H9 (cell line): Measurements from ENCODE around the gene TBC1D8. TPM values are rescaled to one million over a fixed set of nuclear protein-coding genes. Genes with fewer than 3 reads are reported as not detected.

Experiments used
- DNase-seq: peaks from one replicate; pipeline ENCODE4 v3.0.0-alpha.2; 2017
- H2AFZ ChIP-seq: one replicate; pipeline ENCODE4 v1.6.1; 2013; ENCODE audit warnings: mild to moderate bottlenecking, low read length, control low read depth, moderate library complexity
- H2AK5ac ChIP-seq: 2 replicates; pipeline ENCODE4 v1.6.1; 2013; ENCODE audit warnings: low read length, control low read depth, mixed read lengths; ENCODE audit not compliant: insufficient read length
- H2BK120ac ChIP-seq: one replicate; pipeline ENCODE4 v1.6.1; 2013; ENCODE audit warnings: low read depth, mild to moderate bottlenecking, low read length, control low read depth, inconsistent platforms; ENCODE audit not compliant: poor library complexity, severe bottlenecking
- H2BK12ac ChIP-seq: 2 replicates; pipeline ENCODE4 v1.6.1; 2013; ENCODE audit warnings: low read length, control low read depth, mixed read lengths, low read depth; ENCODE audit not compliant: insufficient read length
- H2BK15ac ChIP-seq: 2 replicates; pipeline ENCODE4 v1.6.1; 2013; ENCODE audit warnings: low read depth, low read length, control low read depth
- H2BK20ac ChIP-seq: one replicate; pipeline ENCODE4 v1.6.1; 2013; ENCODE audit warnings: low read depth, mild to moderate bottlenecking, low read length, control low read depth, inconsistent platforms; ENCODE audit not compliant: poor library complexity, severe bottlenecking
- H2BK5ac ChIP-seq: 2 replicates; pipeline ENCODE4 v1.6.1; 2013; ENCODE audit warnings: low read length, control low read depth, mixed read lengths; ENCODE audit not compliant: insufficient read length
- H3K14ac ChIP-seq: 2 replicates; pipeline ENCODE4 v1.6.1; 2013; ENCODE audit warnings: low read length, control low read depth; ENCODE audit not compliant: insufficient read depth
- H3K18ac ChIP-seq: 2 replicates; pipeline ENCODE4 v1.6.1; 2013; ENCODE audit warnings: low read depth, mild to moderate bottlenecking, mixed read lengths, low read length, control low read depth; ENCODE audit not compliant: insufficient read length
- H3K23ac ChIP-seq: 2 replicates; pipeline ENCODE4 v1.6.1; 2013; ENCODE audit warnings: low read length, control low read depth, mixed read lengths, low read depth; ENCODE audit not compliant: insufficient read length
- H3K23me2 ChIP-seq: 2 replicates; pipeline ENCODE4 v1.6.1; 2013; ENCODE audit warnings: low read depth, mild to moderate bottlenecking, mixed read lengths, low read length, control low read depth; ENCODE audit not compliant: insufficient read length, poor library complexity, severe bottlenecking
- H3K27ac ChIP-seq: 2 replicates; pipeline ENCODE4 v1.5.1; 2013; ENCODE audit warnings: low read length, control low read depth, mixed read lengths, low read depth; ENCODE audit not compliant: insufficient read length
- H3K27me3 ChIP-seq: 2 replicates; pipeline ENCODE4 v1.6.1; 2013; ENCODE audit warnings: low read length, control low read depth, inconsistent platforms; ENCODE audit not compliant: insufficient read depth
- H3K4ac ChIP-seq: 2 replicates; pipeline ENCODE4 v1.6.1; 2013; ENCODE audit warnings: low read depth, mild to moderate bottlenecking, control low read depth, inconsistent platforms, low read length, moderate library complexity
- H3K4me1 ChIP-seq: 2 replicates; pipeline ENCODE4 v1.6.1; 2013; ENCODE audit warnings: low read length, control low read depth, inconsistent platforms; ENCODE audit not compliant: insufficient read depth
- H3K4me2 ChIP-seq: 2 replicates; pipeline ENCODE4 v1.6.1; 2013; ENCODE audit warnings: low read length, control low read depth, mixed read lengths; ENCODE audit not compliant: insufficient read length, insufficient read depth
- H3K56ac ChIP-seq: 2 replicates; pipeline ENCODE4 v1.6.1; 2013; ENCODE audit warnings: low read depth, mild to moderate bottlenecking, mixed read lengths, low read length, control low read depth; ENCODE audit not compliant: insufficient read length
- H3K79me1 ChIP-seq: 2 replicates; pipeline ENCODE4 v1.6.1; 2013; ENCODE audit warnings: low read depth, mild to moderate bottlenecking, moderate library complexity, low read length, control low read depth, inconsistent platforms; ENCODE audit not compliant: insufficient read depth, poor library complexity, severe bottlenecking
- H3K79me2 ChIP-seq: 2 replicates; pipeline ENCODE4 v1.6.1; 2013; ENCODE audit warnings: low read length, control low read depth, inconsistent platforms; ENCODE audit not compliant: insufficient read depth
- H3K9ac ChIP-seq: 2 replicates; pipeline ENCODE4 v1.6.1; 2013; ENCODE audit warnings: low read length, control low read depth, mixed read lengths; ENCODE audit not compliant: insufficient read length; ENCODE audit errors: extremely low read depth
- H3K9me3 ChIP-seq: one replicate; pipeline ENCODE4 v1.6.1; 2013; ENCODE audit warnings: low read depth, low read length, inconsistent platforms; ENCODE audit not compliant: control insufficient read depth
- H3T11ph ChIP-seq: one replicate; pipeline ENCODE4 v1.6.1; 2013; ENCODE audit warnings: mild to moderate bottlenecking, low read length, control low read depth, inconsistent platforms
- H4K20me1 ChIP-seq: one replicate; pipeline ENCODE4 v1.6.1; 2013; ENCODE audit not compliant: control insufficient read depth, insufficient read length, insufficient read depth
- H4K5ac ChIP-seq: 2 replicates; pipeline ENCODE4 v1.6.1; 2013; ENCODE audit warnings: low read depth, mild to moderate bottlenecking, mixed read lengths, low read length, control low read depth; ENCODE audit not compliant: insufficient read length
- H4K8ac ChIP-seq: replicated peaks from 2 replicates; pipeline ENCODE4 v1.6.1; 2013; ENCODE audit warnings: low read length, control low read depth, mixed read lengths, low read depth; ENCODE audit not compliant: insufficient read length
- H4K91ac ChIP-seq: 2 replicates; pipeline ENCODE4 v1.6.1; 2013; ENCODE audit warnings: low read depth, mild to moderate bottlenecking, moderate library complexity, mixed read lengths, low read length, control low read depth; ENCODE audit not compliant: insufficient read length
- H3K27ac Mint-ChIP-seq, 3 experiments: 2 replicates in 2 of 3; 3 replicates in 1 of 3; pipeline ENCODE4 v1.8.0; 2020 to 2021; ENCODE audit warnings: mixed read lengths in 3 of 3, mild to moderate bottlenecking in 1 of 3, moderate library complexity in 1 of 3
- H3K27me3 Mint-ChIP-seq: 2 replicates; pipeline ENCODE4 v1.8.0; 2021; ENCODE audit warnings: low read depth, mild to moderate bottlenecking, moderate library complexity, mixed read lengths
- H3K36me3 Mint-ChIP-seq, 3 experiments: 2 replicates in 2 of 3; 3 replicates in 1 of 3; pipeline ENCODE4 v1.8.0; 2020 to 2021; ENCODE audit warnings: low read depth in 3 of 3, mixed read lengths in 3 of 3; ENCODE audit not compliant: insufficient read depth in 1 of 3
- H3K4me1 Mint-ChIP-seq, 2 experiments: 2 replicates each; pipeline ENCODE4 v1.8.0; 2020; ENCODE audit warnings: mixed read lengths in 2 of 2
- H3K4me3 Mint-ChIP-seq, 2 experiments: 2 replicates in 1 of 2; 3 replicates in 1 of 2; pipeline ENCODE4 v1.8.0; 2020 to 2021; ENCODE audit warnings: mild to moderate bottlenecking in 2 of 2, mixed read lengths in 2 of 2, moderate library complexity in 1 of 2
- H3K9me3 Mint-ChIP-seq, 2 experiments: 2 replicates in 1 of 2; 3 replicates in 1 of 2; pipeline ENCODE4 v1.8.0; 2020; ENCODE audit warnings: mild to moderate bottlenecking in 2 of 2, mixed read lengths in 2 of 2, moderate library complexity in 1 of 2
- CTCF ChIP-seq: fragments of 200-600 bp; sonication (generic); conservative IDR thresholded peaks from 3 replicates; pipeline ENCODE4 v1.8.0; 2021; ENCODE audit warnings: antibody characterized with exemption, mild to moderate bottlenecking
- WGBS: extraction: QIAGEN DNeasy Blood & Tissue Kit; methylation state at CpG from one replicate; pipeline ENCODE4 v1.1.7; 2013; ENCODE audit warnings: missing lambda C conversion rate, low lambda C conversion rate, mixed read lengths; ENCODE audit not compliant: insufficient read length; ENCODE audit errors: extremely low coverage; 5-methylcytosine and 5-hydroxymethylcytosine counted together
- total RNA-seq: library from RNA; stranded (reverse); gene quantifications from 2 replicates; pipeline ENCODE4 v1.2.1, GENCODE V29; 2021

The TBC1D8 gene
- total RNA-seq, 1 experiment from 2014 or later: 16.6 TPM

- Histone ChIP-seq H3K27me3 (no peaks in the 10 kb centered on the region), H2BK5ac (no peak overlapping the region), H2BK15ac (no peak overlapping the region), H3K4me2 (no peak overlapping the region), H3K23ac (no peak overlapping the region), H3T11ph (no peak overlapping the region), H3K79me2 (no peaks in the 10 kb centered on the region), H3K14ac (no peak overlapping the region), H4K91ac (no peak overlapping the region), H2AK5ac (no peak overlapping the region), H4K20me1 (no peaks in the 10 kb centered on the region), H2BK12ac (no peak overlapping the region), H3K27ac (no peak overlapping the region), H2BK120ac (no peak overlapping the region), H3K9me3 (no peaks in the 10 kb centered on the region), H3K18ac (no peak overlapping the region), H4K8ac (no peak overlapping the region), H3K79me1 (no peaks in the 10 kb centered on the region), H3K23me2 (no peaks in the 10 kb centered on the region), H3K4ac (no peak overlapping the region), H3K4me1 (0 out of 2 replicates have a peak, but pooled peaks cover 2% of the 10 kb centered on the region), H2BK20ac (no peak overlapping the region), H3K56ac (no peak overlapping the region), H4K5ac (no peak overlapping the region), H3K9ac (no peak overlapping the region), H2AFZ (no peak overlapping the region)
- H3K9me3 Mint-ChIP-seq: peaks cover 2 to 3% of the 10 kb centered on the region in 2 experiments; a peak in 1 of 5 replicates
- no peak for TF ChIP-seq CTCF
- DNase-seq: no peak
- WGBS: no CpG with 5 or more reads among the region's 9 CpGs
- H3K27me3 Mint-ChIP-seq: no peaks in the 10 kb centered on the region; the same call in none of the 2 replicates
- H3K36me3 Mint-ChIP-seq: peaks cover 0 to 2% (median 0%) of the 10 kb centered on the region in 3 experiments; a peak in 2 of 7 replicates
- H3K27ac Mint-ChIP-seq: no peak overlapping the region
- peaks cover 20 to 21% of the 10 kb centered on the region in 2 experiments for H3K4me1 Mint-ChIP-seq
- H3K4me3 Mint-ChIP-seq: no peak overlapping the region
These were observed 39.8 kb upstream of the TBC1D8 start for GRCh38 chr2:101190747-101191516.
